HFF-Myc (cell line): ENCODE results near the gene TMEM51.

Source experiments
- DNase-seq: peaks from one replicate; pipeline ENCODE4 v3.0.0-alpha.2; 2011; ENCODE audit warnings: low read depth; ENCODE audit errors: extremely low read depth
- H3K4me3 ChIP-seq: replicated peaks from 2 replicates; pipeline ENCODE4 v1.5.1; 2011; ENCODE audit warnings: low read depth, mild to moderate bottlenecking, control low read depth, low read length
- TF ChIP-seq, protein P1 (sequence below): IDR thresholded peaks from 2 replicates; pipeline ENCODE4 v1.5.1; 2012; ENCODE audit warnings: mild to moderate bottlenecking, low read depth, low read length, control low read depth; ENCODE audit errors: missing control alignments

The TMEM51 gene

DNA sequence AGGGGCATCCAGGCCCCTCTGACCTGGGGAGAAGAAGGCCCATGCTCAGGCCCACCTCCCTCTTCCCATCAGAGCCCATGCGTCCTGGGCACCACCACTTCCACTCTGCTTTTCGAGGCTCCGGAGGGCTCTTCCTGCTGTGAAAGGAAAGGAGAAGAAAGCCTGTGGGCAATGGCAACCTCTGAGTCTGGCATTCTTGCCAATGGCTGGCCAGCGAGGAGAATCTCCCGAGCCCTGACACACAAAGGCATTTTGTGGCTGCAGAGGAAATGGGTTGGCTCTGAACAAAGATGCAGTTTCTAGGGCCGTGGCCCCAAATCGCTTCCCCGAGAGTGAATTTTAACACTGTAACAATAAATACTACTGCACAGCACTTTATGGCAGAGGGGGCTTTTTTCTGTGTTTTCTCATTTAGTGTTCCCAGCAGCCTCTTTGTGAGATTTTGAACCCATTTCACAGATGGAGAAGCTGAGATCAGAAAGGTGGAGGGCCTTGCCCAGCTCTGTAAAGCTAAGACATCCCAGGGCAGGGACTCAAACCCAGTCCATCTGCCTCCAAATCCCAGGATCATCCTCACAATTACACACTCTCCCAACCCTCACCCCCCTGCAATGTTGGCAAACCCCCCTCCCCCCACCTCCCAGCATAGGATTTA, 35.7 kb upstream of the TMEM51 start:
- H3K4me3 ChIP-seq, result no peak overlapping the region
- DNase-seq, result no peak
- TF ChIP-seq, protein P1, sequence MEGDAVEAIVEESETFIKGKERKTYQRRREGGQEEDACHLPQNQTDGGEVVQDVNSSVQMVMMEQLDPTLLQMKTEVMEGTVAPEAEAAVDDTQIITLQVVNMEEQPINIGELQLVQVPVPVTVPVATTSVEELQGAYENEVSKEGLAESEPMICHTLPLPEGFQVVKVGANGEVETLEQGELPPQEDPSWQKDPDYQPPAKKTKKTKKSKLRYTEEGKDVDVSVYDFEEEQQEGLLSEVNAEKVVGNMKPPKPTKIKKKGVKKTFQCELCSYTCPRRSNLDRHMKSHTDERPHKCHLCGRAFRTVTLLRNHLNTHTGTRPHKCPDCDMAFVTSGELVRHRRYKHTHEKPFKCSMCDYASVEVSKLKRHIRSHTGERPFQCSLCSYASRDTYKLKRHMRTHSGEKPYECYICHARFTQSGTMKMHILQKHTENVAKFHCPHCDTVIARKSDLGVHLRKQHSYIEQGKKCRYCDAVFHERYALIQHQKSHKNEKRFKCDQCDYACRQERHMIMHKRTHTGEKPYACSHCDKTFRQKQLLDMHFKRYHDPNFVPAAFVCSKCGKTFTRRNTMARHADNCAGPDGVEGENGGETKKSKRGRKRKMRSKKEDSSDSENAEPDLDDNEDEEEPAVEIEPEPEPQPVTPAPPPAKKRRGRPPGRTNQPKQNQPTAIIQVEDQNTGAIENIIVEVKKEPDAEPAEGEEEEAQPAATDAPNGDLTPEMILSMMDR, result no peak

DNA sequence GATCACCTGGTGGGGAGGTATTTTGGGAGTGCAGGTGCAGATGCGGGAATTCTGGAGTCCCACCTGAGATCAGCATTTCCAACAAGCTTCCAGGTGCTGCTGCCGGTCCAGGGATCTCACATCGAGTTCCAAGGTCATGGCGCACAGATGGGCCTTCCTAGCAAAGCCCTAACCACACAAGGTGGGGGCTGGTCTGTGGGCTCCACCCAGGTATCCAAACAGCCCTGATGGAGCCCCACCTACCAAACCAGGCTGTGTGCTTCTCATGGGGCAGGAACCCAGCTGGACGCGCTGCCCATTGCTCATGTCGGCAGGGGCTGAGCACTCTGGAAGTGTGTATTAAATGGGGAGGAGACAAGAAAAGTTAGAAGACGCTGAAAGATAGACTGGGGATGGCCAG, 35.0 kb upstream of the TMEM51 start:
- TF ChIP-seq, protein P1, result no peak
- no peak for DNase-seq
- H3K4me3 ChIP-seq, result no peak overlapping the region

DNA sequence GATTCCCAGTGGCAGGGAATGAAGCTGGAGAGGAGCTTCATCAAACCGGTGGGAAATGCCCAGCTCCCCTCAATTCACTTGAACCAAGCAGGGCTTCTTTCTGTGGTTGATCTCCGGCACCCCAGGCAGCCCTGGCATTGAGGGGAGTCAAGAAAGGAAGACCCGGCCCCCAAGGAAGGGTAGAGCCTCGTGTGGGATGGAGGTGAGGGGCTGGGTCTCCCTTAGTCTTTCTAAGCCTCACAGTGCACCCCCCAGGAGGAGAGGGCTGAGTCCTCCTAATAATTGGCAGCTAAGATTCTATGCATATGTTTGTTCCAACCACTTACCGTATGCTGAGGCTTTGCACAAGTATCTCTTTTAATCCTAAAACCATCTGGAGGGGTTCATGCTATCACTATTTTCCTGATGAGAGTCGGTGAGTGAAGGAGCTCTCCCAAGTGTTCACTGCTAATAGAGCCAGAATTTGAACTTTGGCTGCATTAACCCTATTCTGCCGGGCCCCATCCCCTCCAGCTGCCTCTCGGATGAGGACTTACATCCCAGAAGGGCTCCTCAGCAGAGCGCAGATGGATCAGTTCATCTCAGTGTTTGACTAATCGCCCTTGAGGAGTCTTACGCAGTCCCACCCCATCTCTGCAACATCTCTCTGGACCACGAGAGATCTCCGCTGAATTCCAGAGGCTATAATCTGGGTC, 33.1 kb upstream of the TMEM51 start:
- H3K4me3 ChIP-seq, result no peak overlapping the region
- TF ChIP-seq, protein P1, result no peak
- no peak for DNase-seq

DNA sequence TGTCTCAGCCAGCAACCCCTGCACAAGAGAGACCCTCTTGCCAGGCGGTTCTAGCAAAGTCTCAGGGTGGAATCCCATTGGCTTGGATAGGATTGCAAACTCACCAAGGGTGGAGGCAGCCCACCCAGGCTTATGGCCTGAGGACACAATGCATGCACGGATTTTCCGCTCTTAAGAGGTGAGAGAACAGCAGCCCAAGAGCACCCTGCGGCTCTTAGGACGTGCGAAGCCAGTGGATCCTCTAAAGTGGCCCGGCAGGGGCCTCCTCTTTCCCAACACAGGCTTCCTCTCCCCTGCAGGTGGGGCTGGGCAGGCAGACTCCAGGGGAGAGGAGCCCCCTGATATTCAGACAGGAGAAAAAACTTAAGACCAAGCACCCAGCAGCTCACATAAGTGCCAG, 31.2 kb upstream of the TMEM51 start:
- DNase-seq, result no peak
- TF ChIP-seq, protein P1, result no peak
- no peak overlapping the region for H3K4me3 ChIP-seq

DNA sequence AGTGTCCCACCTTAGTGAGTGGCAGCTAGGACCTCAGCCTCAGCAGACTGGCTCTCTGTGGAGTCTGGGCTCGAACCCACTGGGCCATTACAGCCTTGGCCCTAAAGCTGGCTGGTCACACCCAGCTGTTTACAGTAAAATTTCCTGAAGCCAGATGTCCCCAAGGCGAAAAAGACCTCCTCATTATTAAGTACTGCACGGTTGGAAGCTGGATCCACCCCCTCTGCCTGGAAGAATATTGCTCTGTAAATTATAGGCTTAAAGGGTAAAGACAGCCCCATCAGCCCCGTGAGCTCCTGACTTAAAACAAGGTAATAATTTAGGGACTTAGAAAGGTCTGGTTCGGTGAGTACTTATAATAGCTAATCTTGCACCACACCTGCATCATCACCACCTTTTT, 30.3 kb upstream of the TMEM51 start:
- no peak for DNase-seq
- no peak overlapping the region for H3K4me3 ChIP-seq
- TF ChIP-seq, protein P1, result no peak

DNA sequence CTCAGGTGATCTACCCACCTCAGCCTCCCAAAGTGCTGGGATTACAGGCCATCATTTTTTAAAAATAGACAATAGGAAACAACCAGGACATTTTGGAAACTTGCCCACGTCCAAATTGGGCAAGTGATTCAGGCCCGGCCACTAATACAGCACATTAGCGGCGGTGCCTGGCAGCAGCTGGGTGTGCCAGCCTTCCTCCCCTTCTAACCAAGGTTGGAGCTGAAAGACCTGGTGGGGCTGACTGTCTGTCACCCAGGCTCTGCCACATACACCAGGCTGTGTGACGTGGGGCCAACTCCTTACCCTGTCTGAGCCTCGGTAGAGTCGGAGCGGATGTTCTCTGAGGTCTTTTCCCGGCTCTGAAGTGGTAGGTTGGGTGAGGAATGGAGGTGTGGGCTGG, 29.6 kb upstream of the TMEM51 start:
- TF ChIP-seq, protein P1, result no peak
- no peak overlapping the region for H3K4me3 ChIP-seq
- DNase-seq, result no peak
